Osteocyte (in vitro differentiated cells): ENCODE results near the gene KSR2. TPM values are rescaled to one million over a fixed set of nuclear protein-coding genes. Genes with fewer than 3 reads are reported as not detected.

Source experiments
- DNase-seq: peaks from one replicate; pipeline ENCODE4 v3.0.0; 2021; ENCODE audit warnings: mixed read lengths; ENCODE audit not compliant: unreplicated experiment; ENCODE audit errors: extremely low spot score
- H3K27ac Mint-ChIP-seq: one replicate; pipeline ENCODE4 v1.8.0; 2021; ENCODE audit warnings: mild to moderate bottlenecking, mixed read lengths; ENCODE audit not compliant: unreplicated experiment
- H3K27me3 Mint-ChIP-seq: one replicate; pipeline ENCODE4 v1.8.0; 2021; ENCODE audit warnings: mixed read lengths; ENCODE audit not compliant: unreplicated experiment
- H3K36me3 Mint-ChIP-seq: one replicate; pipeline ENCODE4 v1.8.0; 2021; ENCODE audit warnings: mixed read lengths; ENCODE audit not compliant: unreplicated experiment
- H3K4me1 Mint-ChIP-seq: one replicate; pipeline ENCODE4 v1.8.0; 2021; ENCODE audit warnings: mixed read lengths; ENCODE audit not compliant: unreplicated experiment
- H3K4me3 Mint-ChIP-seq: one replicate; pipeline ENCODE4 v1.8.0; 2021; ENCODE audit warnings: mild to moderate bottlenecking, moderate library complexity, mixed read lengths; ENCODE audit not compliant: unreplicated experiment
- H3K9me3 Mint-ChIP-seq: one replicate; pipeline ENCODE4 v1.8.0; 2021; ENCODE audit warnings: mixed read lengths; ENCODE audit not compliant: unreplicated experiment
- CTCF ChIP-seq: fragments of 200-600 bp; sonication (generic); IDR thresholded peaks from 2 replicates; pipeline ENCODE4 v1.5.0; 2021; ENCODE audit warnings: antibody characterized with exemption, mild to moderate bottlenecking, moderate library complexity
- total RNA-seq: library from RNA; stranded (reverse); gene quantifications from 2 replicates; pipeline ENCODE4 v1.2.1, GENCODE V29; 2021

Gene KSR2
- total RNA-seq, 1 donor from 2014 or later, result not detected

- Mint-ChIP-seq H3K4me1 (no peaks in the 10 kb centered on the region), H3K27me3 (peaks cover 11% of the 10 kb centered on the region), H3K27ac (no peak overlapping the region), H3K4me3 (no peak overlapping the region), H3K9me3 (no peaks in the 10 kb centered on the region), H3K36me3 (no peaks in the 10 kb centered on the region)
- no peak for DNase-seq
- TF ChIP-seq CTCF, result no peak
Observed at GRCh38 chr12:117497407-117497806, 471.4 kb downstream of the KSR2 start.

GRCh38 chr12:117494833-117495655 lies 473.7 kb downstream of the KSR2 start:
- H3K9me3 Mint-ChIP-seq, result no peaks in the 10 kb centered on the region
- H3K4me3 Mint-ChIP-seq, result no peak overlapping the region
- H3K27ac Mint-ChIP-seq, result no peak overlapping the region
- DNase-seq, result no peak
- no peaks in the 10 kb centered on the region for H3K4me1 Mint-ChIP-seq
- H3K27me3 Mint-ChIP-seq, result peaks cover 7% of the 10 kb centered on the region
- H3K36me3 Mint-ChIP-seq, result no peaks in the 10 kb centered on the region
- TF ChIP-seq CTCF, result no peak

- H3K9me3 Mint-ChIP-seq, result no peaks in the 10 kb centered on the region
- DNase-seq, result no peak
- no peak overlapping the region for H3K4me3 Mint-ChIP-seq
- H3K4me1 Mint-ChIP-seq, result peaks cover 14% of the 10 kb centered on the region
- TF ChIP-seq CTCF, result no peak
- H3K27me3 Mint-ChIP-seq, result no peaks in the 10 kb centered on the region
- H3K36me3 Mint-ChIP-seq, result no peaks in the 10 kb centered on the region
- H3K27ac Mint-ChIP-seq, result no peak overlapping the region
Observed at GRCh38 chr12:117491711-117492110, 477.1 kb downstream of the KSR2 start.

- H3K27me3 Mint-ChIP-seq, result no peaks in the 10 kb centered on the region
- no peak overlapping the region for H3K27ac Mint-ChIP-seq
- DNase-seq, result no peak
- no peaks in the 10 kb centered on the region for H3K36me3 Mint-ChIP-seq
- peaks cover 16% of the 10 kb centered on the region for H3K4me1 Mint-ChIP-seq
- no peak overlapping the region for H3K4me3 Mint-ChIP-seq
- no peak for TF ChIP-seq CTCF
- H3K9me3 Mint-ChIP-seq, result no peaks in the 10 kb centered on the region
Observed at GRCh38 chr12:117490130-117490529, 478.7 kb downstream of the KSR2 start.

- no peak for TF ChIP-seq CTCF
- no peaks in the 10 kb centered on the region for H3K36me3 Mint-ChIP-seq
- no peaks in the 10 kb centered on the region for H3K27me3 Mint-ChIP-seq
- peaks cover 16% of the 10 kb centered on the region for H3K4me1 Mint-ChIP-seq
- no peak overlapping the region for H3K27ac Mint-ChIP-seq
- no peak for DNase-seq
- no peaks in the 10 kb centered on the region for H3K9me3 Mint-ChIP-seq
- no peak overlapping the region for H3K4me3 Mint-ChIP-seq
Observed at GRCh38 chr12:117489671-117490070, 479.1 kb downstream of the KSR2 start.
